ENCODE measurements around the gene CSRP1.
"Not testable (repeated sequence)": the region's sequence is repeated elsewhere in the genome, so short reads cannot be mapped to it uniquely, and the experiment has no call there.

CSRP1 gene

DNA sequence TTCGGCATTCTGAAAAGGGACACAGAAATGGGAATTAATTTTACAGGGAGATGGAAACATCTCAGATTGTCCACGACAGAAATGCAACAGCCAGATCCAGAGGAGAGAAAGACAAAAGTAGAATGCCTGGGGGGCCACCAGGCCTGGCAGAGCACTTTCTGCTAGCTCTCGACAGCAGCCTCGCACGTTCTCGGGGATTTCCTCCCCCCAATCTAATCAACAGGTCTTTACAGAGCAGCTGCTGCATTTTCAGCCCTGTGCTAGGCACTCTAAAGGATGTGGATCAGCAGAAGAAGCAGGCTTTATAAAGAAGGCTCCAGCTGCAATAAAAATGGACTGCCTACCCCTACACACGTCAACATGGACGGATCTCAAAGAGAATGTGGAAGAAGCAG, 10.6 kb downstream of the CSRP1 start:
- DNase-seq (ENCODE audit: low spot score) = no peak

DNA sequence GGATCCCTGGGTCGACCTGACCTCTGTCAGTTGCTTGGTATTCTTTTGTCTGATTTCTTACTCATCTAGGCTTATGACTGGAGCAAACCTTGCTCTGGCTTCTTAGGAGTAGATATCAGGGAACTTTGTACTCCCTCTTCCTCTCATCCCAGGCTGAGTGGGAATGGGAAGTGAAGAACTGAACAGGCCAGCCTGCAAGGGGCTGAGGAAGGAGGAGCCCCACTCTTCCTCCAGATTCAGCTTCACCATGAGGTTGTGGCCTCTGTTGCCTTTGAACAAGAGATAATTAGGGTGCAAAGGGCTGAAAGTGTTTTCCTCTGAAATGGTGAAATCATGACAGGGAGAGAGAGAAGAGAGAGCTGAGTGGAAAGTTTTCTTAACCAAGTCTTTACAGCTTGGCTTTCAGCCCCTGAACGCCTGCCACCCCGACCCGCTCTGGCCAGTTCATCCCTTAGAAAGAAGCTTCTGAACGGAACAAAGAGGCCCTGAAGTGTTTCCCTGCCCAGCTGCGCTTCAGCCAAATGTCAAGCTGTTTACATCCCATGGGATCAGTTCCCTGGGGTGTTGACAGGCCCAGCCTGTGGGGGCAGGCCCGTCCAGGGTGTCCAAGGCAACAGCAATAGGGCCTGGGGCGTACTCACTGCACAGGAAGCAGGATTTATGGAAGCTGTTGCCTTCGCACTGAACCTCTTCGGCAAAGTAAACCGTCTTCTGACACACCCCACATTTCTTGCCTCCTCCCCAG, 11.2 kb downstream of the CSRP1 start:
- peak; percentile 95 for DNase-seq (ENCODE audit: low spot score)

DNA sequence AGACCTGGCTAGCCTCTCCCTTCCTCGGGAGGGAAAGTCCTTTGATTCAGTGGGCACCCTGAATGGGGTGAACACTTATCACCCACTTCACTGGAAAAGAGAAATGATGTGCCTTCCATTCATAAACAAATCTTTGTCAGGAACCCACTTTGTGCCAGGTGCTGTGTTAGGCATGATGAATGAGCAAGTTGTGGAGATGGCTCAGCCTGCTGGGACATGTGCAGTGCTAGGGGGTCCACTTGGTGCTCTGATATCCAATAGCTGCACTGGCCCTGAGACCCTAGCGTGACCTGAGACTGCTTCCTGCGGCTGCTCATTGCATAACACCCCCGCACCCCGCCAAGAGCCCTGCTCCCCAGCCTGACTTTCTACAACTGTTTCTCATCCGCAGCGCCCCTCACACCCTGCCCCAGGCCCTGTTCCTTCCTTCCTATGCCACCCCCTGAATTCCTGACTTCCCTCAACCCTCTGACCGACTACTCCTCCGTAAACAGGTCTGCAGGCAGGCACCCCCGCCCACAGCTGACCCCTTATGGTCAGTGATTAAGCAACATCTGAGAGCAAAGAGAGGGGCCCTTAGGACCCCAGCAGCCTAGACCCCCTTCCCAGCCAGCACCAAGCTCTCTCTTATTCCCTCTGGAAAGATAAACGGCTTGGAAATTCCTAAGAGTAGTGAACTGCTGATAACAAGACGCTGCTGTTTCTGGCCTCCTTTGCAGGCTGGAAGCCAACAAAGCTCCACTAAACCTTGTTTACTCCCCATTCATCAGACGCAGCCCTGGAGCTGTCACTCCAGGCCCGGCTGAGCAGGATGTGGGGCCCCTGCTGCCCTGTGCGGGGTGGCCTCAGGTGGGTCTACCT, 12.9 kb downstream of the CSRP1 start:
- no peak for DNase-seq (ENCODE audit: low spot score)

DNA sequence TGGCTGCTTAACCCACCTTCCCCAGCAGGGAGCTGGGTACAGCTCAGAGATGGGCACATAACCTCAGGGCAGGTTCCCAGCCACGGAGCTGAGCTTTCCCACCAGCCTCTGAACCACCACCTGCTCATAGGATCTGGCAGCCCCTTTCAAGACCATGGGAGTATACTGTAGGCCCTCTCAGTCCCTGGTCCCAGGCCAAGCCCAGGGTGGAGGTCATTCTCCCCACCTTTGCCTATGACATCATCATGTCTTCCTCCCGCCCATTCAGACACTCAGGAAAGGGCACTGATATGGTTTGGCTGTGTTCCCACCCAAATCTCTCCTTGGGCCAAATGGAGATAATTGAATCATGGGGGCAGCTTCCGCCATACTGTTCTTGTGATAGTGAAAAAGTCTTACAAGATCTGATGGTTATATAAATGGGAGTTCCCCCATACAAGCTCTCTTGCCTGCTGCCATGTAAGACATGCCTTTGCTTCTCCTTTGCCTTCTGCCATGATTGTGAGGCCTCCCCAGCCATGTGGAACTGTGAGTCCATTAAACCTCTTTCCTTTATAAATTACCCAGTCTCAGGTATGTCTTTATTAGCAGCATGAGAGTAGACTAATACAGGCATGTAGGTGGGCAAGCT, 13.8 kb downstream of the CSRP1 start:
- DNase-seq (ENCODE audit: low spot score) = not testable (repeated sequence)

DNA sequence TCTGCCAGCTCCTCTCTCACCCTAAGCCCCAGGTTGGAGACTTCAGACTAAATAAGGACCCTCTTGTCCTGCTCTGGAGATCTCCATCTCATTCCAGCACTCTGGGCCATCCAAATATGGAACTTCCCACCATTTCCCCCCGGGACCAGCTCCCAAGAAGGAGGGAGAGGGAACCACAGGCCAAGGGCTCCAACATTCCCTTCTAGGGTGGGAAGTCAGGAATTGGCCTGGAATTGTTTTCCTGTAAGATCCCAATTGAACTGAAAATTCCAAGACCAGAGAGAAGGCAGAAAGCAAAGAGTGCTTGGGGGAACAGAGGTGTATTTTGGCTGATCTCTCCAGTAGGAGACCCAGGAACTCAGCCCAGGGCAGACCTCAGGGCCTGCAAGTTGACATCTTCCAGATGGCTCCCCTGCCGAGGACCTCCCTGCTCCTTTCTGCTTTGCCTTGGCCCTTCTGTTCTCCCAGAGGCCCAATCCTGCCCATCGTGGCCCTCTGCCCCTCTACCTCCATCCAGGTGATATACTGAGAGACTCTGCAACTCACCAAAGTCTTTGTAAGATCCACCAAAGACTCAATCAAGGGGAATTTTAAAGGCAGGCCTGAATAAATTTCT, 14.9 kb downstream of the CSRP1 start:
- no peak for DNase-seq (ENCODE audit: low spot score)

DNA sequence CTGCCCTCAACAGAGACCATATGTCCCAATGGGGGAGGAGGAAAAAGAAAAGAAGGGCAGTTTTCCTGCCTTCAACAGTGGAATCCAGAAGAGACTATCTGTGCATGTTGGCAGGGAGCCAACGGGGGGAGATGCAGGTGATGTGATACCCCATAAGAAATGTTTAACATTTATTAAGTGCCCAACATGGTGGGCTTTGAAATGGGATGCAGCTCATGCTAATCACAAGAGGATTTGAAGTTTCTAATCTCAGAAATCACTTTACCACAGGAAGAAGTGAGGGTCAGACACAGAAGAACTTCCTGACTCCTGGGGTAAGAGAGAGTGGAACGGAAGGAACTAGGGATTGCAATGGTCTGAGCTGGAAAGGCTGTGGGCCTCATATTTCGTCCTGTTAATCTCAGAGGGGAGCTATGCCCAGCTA, 16.2 kb downstream of the CSRP1 start:
- DNase-seq (ENCODE audit: low spot score) = no peak

DNA sequence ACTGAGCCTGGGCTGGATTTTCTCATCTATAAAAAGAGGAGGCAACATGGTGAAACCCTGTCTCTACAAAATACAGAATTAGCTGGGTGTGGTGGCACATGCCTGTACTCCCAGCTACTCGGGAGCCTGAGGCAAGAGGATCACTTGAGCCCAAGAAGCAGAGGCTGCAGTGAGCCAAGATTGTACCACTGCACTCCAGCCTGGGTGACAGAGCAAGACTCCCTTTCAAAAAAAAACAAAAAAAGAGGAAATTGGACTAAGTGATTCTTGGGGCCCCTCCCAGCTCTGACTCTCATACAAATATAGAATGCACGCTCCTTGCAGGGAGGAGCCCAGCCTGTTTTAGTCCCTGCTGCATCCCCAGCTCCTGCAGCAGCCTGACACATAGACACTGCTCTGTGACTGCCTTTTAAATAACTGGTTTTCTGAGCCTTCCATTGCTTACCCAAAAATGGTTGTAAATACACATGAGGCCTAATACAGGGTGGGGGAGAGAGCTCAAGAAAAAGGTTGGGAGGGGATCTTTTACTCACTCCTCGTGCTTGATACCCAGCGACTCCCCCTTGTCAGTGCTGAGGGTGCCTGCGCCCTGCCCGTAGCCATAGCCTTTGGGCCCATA, 17.2 kb downstream of the CSRP1 start:
- no peak for DNase-seq (ENCODE audit: low spot score)

DNA sequence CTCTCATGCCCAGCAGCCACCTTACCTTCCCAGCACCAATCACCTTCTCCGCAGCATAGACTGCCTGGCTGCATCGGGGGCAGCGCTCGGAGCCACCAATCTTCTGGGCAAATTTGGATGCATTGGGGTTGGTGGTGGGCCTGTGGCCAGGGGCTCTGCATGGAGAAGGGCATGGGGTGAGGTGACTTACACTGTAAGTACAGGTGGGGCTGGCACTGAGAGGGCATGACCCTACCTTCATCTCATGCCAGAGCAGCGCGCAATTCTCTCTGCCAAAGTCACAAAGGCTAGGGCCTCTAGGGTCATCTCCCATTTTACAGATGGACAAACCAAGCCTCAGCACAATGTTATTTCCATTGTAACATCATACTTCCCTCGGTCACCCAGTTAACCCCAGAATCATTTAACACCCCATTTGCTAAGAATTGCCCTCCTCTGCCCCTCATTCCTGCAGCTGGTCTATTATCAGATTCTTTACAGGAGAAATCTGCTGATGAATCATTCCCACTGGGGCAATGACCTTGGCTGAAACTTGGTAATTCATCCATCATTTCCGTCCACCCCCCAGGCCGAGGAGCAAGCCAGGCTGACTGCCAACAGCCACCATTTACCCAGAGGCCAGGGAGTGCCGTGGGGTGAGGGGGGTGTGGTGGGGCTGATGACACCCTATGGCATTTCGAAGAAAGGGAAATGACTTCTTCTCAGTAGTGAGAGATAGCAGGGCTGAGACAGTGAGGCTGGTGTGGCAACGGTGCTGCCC, 17.9 kb downstream of the CSRP1 start:
- DNase-seq (ENCODE audit: low spot score) = peak; percentile 41

DNA sequence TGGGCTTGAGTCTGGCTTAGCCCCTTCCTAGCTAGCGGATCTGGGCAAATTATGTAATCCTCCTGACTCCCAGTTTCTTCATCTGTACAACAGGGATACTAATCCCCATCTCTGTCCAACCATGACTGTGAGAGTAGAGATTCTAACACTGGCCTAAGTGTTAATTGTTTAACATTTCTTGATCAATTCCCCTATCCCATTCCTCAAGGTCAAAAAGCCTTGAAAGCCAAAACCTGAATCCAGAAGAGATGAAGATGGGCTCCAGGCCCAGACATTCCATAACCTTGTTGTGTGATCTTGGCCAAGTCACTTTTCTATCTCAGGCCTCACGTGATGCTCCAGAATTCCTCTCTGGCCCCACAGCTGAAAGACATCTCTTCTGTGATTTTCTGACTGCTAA, 19.2 kb downstream of the CSRP1 start:
- no peak for DNase-seq (ENCODE audit: low spot score)

DNA sequence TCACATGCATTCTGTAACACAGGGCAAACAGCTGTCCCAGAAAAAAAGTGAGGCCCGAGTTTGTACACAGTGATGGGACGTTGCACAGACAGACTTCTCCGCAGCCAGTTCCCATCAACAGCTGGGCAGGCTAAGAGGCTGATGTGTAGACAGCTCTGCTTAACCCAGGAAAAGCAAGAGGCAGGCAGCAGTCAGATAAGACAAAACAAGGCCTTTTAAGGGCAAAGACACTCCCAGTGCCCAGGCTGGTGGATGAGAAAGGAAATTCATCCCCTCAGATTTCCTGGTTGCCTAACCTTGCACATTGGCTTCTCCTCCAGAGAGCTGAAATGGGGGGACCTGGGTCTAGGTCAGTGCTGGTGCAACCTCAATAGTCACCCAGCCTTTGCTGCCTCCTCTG, 20.7 kb downstream of the CSRP1 start:
- DNase-seq (ENCODE audit: low spot score) = no peak

DNA sequence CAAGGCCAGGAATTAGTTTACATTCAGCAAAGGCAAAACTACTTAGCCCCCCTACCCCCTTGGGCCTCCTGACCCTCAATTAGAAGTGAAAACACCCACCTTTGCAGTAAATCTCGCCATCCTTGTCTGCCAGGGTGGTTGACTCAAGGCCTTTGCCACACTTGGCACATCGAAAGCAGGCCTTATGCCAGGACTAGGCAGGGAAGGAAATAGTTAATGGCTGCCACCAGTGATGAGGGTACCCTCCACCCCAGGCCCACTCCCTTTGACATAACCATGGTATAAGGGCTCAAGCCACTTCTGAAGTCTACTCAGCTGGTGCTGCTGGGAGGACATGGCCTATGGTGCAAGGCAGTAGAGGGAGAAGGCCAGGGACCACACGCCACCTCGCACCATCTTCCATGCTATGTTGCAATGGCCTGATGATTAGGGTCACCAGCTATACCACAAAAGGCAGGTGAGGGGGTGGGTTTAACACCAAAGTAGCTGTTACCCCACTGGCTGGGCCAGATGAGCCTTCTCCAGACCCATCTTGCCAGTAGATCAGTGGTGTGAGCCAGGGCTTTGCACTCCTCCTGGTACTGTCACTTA, 21.6 kb downstream of the CSRP1 start:
- DNase-seq (ENCODE audit: low spot score) = no peak

DNA sequence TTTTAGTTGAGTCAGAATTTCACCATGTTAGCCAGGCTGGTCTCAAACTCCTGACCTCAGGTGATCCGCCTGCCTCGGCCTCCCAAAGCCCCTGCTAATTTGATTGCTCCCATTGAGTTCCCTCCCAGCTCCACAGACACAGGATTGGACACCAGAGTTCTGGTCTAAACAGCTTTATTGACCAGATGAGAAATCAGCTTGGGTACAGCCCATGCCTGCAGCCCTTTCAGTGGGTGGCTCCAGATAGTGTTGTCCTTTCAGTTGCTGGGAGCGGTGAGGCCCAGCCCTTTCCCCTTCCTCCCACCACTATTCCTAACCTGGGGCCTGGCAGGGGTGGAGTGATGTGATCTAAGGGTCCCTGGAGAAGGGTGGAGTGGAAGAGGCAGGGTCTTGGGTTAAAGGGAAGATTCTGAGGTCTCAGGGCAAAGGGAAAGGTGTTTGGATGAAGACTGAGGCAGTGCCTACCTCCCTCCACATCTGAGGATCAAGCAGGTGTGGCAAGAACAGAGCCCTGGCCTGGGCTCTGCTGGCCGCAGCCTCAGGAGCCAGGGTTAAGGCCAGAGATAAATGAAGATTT, 23.5 kb downstream of the CSRP1 start:
- no peak for DNase-seq (ENCODE audit: low spot score)

DNA sequence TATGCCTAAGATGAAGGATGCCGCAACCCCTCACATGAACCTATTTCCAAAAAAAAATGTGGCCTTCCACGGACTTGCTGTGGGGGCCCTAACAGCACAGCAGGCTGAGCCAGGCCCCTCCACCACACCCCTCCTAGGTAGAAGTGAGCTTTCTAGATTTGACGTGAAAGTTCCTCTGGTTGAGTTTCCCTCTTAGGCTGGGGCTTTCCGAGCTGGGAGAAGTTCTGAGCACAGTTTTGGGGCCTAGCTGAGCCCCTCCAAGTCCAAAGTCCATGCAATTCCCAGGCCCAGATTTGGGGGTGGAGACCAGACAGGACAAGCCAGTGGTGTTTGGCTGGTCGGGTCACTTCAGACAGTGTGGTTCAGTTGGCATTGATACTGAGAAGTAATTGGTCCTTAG, 24.2 kb downstream of the CSRP1 start:
- DNase-seq (ENCODE audit: low spot score) = no peak

DNA sequence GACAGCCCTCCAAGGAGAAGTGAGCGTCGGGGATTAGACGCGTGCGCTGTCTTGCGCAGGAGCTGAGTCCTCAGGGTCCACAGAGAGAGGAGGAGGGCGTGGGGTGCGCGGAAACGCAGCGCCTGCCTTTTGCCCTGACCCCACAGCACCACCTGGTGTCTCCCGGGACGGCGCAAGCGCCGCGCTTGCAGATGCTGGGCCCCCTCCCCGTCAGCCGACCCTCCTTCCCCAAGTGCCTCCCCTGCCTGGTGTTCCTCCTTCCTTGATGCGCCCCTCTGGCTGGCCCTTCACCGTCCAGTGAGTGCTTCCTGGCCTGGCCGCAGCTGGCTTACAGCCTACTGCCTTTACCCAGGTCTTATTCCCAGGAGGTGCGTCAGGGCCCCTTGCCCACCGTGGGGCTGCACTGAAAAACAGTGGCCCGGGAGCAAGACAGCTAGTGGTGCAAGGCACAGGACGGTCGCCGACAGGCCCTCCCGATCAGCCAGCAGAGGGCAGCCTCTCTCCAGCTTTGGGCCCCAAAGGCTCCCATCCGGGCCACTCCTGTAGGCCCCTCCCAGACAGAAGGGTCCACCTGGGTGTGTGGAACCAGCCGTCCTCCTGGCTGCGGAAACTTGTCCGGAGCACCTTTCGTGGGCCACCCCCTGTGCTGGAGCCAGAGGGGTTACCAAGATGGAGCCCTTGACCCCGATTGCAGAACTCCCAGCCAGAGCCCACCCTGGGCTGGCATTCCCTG, 25.0 kb downstream of the CSRP1 start:
- DNase-seq (ENCODE audit: low spot score) = peak; percentile 89

DNA sequence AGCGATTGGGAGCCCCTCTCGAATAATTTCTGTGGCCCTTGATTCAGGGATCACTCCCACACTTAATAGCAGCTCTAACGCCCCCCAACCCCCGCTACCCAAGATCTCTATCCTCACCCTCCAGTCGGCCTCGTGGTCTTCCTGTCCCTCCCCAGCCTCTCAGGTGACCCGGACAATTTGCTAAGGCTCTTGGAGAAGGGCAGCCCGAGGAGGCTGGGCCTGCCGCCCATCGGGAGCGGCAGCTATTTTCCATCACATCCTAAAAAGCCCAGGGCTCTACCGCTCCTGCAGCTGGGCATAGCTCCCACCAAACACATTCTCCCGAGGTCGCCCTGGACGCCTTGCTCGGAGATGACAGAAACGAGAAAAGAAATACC, 25.9 kb downstream of the CSRP1 start:
- no peak for DNase-seq (ENCODE audit: low spot score)

DNA sequence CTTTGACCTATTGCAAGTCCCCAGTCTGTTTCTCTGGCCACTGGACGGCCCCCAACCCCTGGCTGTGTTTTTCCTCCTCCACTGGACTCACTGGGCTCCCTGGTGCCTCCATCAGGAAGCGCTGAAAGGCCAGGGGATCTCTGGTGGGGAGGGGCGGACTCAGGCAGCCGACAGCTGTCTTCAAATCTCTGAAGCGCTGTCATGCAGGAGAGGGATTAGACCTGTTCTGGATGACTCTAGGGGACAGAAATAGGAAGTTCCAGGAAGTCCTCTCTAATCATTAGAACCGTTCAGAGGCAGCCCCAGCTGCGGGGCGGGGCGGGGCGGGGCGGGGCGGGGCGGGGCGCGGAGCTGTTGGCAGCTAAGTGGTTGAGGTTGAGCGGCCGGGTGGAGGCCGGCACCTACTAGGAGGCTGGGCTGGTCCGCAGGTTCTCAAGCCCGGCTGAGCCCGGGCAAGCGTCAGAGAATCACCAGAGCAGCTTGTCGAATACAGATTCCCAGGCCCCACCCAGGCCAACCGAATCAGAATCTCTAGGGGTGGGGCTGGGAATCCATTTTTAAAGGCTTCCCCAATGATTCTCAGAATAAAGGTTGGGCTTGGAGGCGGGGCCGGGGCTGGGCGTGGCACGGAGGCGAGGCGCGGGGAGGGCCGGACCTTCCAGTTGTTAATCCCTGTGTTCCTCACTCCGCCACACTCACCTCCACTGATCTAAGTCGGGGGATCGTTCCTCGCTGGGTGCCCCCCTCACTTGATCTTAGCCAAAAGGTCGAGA, 26.5 kb downstream of the CSRP1 start:
- DNase-seq (ENCODE audit: low spot score) = no peak

DNA sequence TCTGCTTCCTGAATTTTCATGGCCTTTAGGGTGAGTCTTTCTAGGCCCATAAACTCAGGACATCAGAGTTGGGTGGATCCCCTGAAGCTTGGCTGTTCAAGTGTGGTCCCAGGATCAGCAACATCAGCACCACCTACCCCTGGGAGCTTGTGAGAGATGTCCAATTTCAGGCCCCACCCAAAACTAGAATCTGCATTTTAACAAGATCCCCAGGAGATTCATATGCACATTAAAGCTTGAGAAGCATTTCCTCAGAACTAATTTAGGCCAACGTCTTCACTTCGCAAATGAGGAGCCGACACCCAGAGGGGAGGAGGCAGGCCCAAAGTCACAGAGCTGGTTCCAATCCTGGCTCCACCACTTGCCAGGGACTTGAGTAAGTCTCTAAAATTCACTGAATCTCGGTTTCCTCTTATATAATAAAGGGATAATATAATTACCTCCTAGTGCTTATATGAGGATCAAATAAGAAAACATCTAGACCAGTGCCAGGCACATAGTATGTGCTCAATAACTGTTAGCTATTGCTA, 27.7 kb downstream of the CSRP1 start:
- DNase-seq (ENCODE audit: low spot score) = no peak

DNA sequence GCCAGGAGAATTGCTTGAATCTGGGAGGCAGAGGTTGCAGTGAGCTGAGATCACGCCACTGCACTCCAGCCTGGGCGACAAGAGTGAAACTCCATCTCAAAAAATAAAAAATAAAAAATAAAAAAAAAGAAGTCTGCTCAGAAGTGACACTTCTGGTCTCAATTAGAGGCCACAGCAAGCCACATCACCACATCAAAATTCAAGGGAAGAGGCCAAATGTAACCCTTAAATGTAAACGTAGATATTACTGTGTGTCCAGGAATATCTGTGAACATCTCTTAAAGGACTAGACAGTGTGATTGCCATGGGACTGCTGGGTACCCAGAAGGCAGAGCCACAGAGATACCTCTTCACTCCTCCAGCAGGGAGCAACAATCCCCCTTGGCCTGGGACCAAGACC, 28.3 kb downstream of the CSRP1 start:
- DNase-seq (ENCODE audit: low spot score) = not testable (repeated sequence)
